Breast epithelium (tissue), 3 donors: ENCODE measurements around the gene TMEM204.

Source experiments
- CTCF ChIP-seq, 3 donors: fragments of 450-650 bp; IDR thresholded peaks; one replicate each; pipeline ENCODE4 v1.5.1; 2016 to 2017; ENCODE audit warnings: antibody characterized with exemption in 3 of 3, mild to moderate bottlenecking in 3 of 3, moderate library complexity in 3 of 3
- POLR2A ChIP-seq: fragments of 450-650 bp; IDR thresholded peaks from one replicate; pipeline ENCODE4 v1.6.1; 2016; ENCODE audit warnings: antibody characterized with exemption, mild to moderate bottlenecking, moderate library complexity
- POLR2AphosphoS5 ChIP-seq, 3 donors: sonication (generic); formaldehyde crosslinking; IDR thresholded peaks; one replicate each; pipeline ENCODE4 v1.6.1; 2017; ENCODE audit warnings: antibody characterized with exemption in 3 of 3

- TF ChIP-seq CTCF (IDR thresholded peaks at IDR 0.05) (no peak), POLR2A (no peak), POLR2AphosphoS5 (IDR thresholded peaks at IDR 0.05) (no peak)
Measured at GRCh38 chr16:1530349-1530882, 3.0 kb upstream of the TMEM204 start.
